HepG2 (cell line): ENCODE results near the gene KIRREL3.

Experiments
- ATRX ChIP-seq: sonication (generic); formaldehyde crosslinking; IDR thresholded peaks from 2 replicates; pipeline ENCODE4 v1.4.0; 2020; ENCODE audit warnings: missing genetic modification reagents, borderline replicate concordance
- BCLAF1 ChIP-seq: fragments of 450-650 bp; IDR thresholded peaks from 2 replicates; pipeline ENCODE4 v1.6.1; 2017; ENCODE audit warnings: mild to moderate bottlenecking
- DPF2 ChIP-seq: sonication (generic); formaldehyde crosslinking; IDR thresholded peaks from 2 replicates; pipeline ENCODE4 v1.4.0; 2020; ENCODE audit warnings: mild to moderate bottlenecking, low read depth, missing genetic modification reagents, borderline replicate concordance
- EP300 ChIP-seq, 3 experiments: sonication (generic) in 1 of 3; formaldehyde crosslinking in 1 of 3; IDR thresholded peaks; 2 replicates each; pipeline versions ENCODE4 v1.5.1 to v1.6.1; 2011 to 2020; ENCODE audit warnings: low read depth in 2 of 3, low read length in 2 of 3, borderline replicate concordance in 1 of 3, improper control_type of control experiment in 1 of 3, mild to moderate bottlenecking in 1 of 3, missing genetic modification reagents in 1 of 3, moderate library complexity in 1 of 3
- FOXM1 ChIP-seq: sonication (generic); formaldehyde crosslinking; IDR thresholded peaks from 2 replicates; pipeline ENCODE4 v1.5.0; 2020; ENCODE audit warnings: missing genetic modification reagents
- MXD4 ChIP-seq: IDR thresholded peaks from 2 replicates; pipeline ENCODE4 v1.6.1; 2016; ENCODE audit warnings: mild to moderate bottlenecking, missing biosample characterization, missing genetic modification reagents
- NFYB ChIP-seq: sonication (generic); formaldehyde crosslinking; IDR thresholded peaks from 2 replicates; pipeline ENCODE4 v1.4.0; 2020; ENCODE audit warnings: missing genetic modification reagents
- PRDM15 ChIP-seq: sonication (generic); formaldehyde crosslinking; IDR thresholded peaks from 2 replicates; pipeline ENCODE4 v1.4.0; 2020; ENCODE audit warnings: missing genetic modification reagents
- SNRNP70 ChIP-seq: fragments of 200-400 bp; formaldehyde crosslinking; IDR thresholded peaks from 2 replicates; pipeline ENCODE4 v1.6.1; 2017; ENCODE audit warnings: mild to moderate bottlenecking, low read depth, low read length, moderate library complexity
- STAT6 ChIP-seq: sonication (generic); formaldehyde crosslinking; IDR thresholded peaks from 2 replicates; pipeline ENCODE4 v1.4.0; 2020; ENCODE audit warnings: missing genetic modification reagents, mild to moderate bottlenecking, borderline replicate concordance
- ZBTB4 ChIP-seq: sonication (generic); formaldehyde crosslinking; IDR thresholded peaks from 2 replicates; pipeline ENCODE4 v1.4.0; 2020; ENCODE audit warnings: missing genetic modification reagents, mild to moderate bottlenecking, borderline replicate concordance
- ZNF354B ChIP-seq: sonication (generic); formaldehyde crosslinking; IDR thresholded peaks from 2 replicates; pipeline ENCODE4 v1.8.0; 2022; ENCODE audit warnings: mild to moderate bottlenecking, missing genetic modification reagents
- ZNF460 ChIP-seq: sonication (generic); formaldehyde crosslinking; IDR thresholded peaks from 2 replicates; pipeline ENCODE4 v1.5.1; 2020; ENCODE audit warnings: missing genetic modification reagents, mild to moderate bottlenecking, borderline replicate concordance

DNA sequence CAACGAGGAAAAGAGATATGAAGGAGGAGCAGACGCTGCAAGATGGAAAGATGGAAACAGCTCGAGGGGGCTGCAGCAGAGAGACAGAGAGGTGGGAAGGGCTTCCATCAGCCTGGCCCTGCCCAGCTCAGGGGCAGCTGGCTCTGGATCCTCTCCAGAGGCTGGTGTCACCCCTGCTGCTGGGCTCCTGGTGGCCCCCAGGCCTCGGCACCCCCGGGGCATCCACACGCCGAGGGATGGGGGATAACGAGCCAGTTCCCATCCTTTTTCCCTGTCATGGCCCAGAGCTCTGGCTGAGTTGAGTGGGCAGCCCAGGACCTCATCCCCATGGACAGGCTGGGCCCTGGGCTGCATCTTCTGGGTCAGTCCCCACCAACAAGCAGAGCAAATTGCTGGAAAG lies 542.8 kb downstream of the KIRREL3 start:
- TF ChIP-seq ZNF354B (no peak), DPF2 (no peak), ZBTB4 (CRISPR knock-in tag) (no peak), MXD4 (CRISPR knock-in tag) (no peak), EP300 (IDR thresholded peaks at IDR 0.05; ENCODE audit: low read depth in 2 of 2, low read length in 2 of 2) (no peak), EP300 (CRISPR knock-in tag; IDR thresholded peaks at IDR 0.05; ENCODE audit: borderline replicate concordance) (no peak), FOXM1 (CRISPR knock-in tag) (no peak), ATRX (no peak), PRDM15 (CRISPR knock-in tag) (no peak), ZNF460 (CRISPR knock-in tag) (no peak), NFYB (no peak), BCLAF1 (no peak), SNRNP70 (no peak), STAT6 (CRISPR knock-in tag) (no peak)
